HG03342 (cell line): ENCODE data around the gene MXD1.

Source experiments
- ATAC-seq: cut with Tn5 transposase; IDR thresholded peaks from one replicate; pipeline ENCODE4 v1.9.1; 2021; ENCODE audit warnings: mild to moderate bottlenecking, moderate library complexity; ENCODE audit not compliant: unreplicated experiment

Gene MXD1

DNA sequence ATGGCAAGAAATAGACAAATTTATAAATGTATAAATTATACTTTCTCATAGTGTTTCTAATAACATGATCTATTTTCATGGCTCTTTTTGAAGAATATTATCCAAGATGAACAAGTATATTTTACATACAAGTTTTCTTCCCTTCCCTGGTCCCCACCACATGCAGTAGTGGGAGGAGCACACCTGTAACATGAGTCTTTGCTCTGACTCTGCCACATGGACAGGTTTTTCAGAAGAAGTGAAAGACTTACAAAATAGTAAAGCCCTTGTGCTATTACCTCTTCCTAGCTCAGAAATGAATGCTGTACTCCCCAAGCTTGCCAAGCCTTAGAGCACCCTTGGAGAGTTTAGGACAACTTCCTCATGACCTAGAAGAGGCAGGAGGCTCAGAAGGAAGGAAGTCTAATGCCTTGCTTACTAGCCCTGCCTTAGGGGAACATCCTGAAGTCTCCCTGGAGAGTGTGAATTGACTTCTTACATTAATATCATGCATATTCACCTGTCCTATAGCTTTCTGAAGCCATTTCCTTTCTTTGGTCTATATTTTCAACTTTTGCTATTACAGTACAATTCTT is 18.4 kb downstream of the MXD1 start:
- no peak for ATAC-seq

DNA sequence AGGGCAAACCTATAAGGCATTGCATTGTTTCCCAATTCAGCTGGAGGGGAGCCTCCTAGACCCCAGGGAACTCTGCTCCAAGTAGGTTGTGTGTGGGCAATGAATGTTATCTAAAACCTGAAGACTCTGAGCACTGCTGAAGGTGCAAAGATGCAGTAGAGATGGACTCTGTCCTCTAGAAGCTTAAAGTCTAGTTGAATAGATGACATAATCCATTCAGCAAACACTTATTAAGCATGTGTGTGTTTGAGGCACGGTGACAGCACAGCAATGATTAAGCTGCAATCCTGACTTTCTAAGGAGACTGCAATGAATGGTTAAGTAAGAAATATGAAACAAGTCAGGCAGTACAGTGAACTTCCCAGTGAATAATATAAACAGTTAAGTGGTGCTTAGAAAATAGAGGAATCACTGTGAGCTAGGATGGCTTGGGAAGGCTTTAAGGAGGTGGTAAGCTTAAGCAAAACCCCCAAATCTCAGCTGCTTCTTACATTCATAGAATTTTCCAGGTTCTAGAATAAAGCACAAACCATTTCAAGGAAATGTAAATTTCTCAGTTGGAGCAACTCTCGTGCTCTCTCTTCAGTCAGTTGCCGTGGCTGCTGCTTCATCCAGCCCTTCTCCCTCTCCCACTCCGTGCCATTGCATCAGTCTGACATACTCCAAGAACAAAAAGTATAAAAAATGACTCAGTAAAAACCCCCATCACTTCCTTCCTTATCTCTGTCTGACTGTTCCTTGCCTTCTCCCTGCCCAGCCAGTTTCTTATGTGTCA is 19.1 kb downstream of the MXD1 start:
- ATAC-seq: no peak

DNA sequence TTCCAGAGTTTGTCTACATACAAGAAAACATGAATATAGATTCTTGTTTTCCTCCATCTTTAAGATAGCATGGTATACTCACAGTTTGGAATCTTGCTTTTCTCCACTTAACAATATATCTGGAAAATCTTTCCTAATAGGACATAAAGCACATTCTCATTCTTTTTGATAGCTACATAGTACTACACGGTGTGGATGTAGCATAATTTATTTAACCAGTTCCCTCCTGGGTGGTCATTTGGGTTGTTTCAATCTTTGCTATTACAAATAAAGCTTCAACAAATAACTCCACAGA is 19.7 kb downstream of the MXD1 start:
- no peak for ATAC-seq

DNA sequence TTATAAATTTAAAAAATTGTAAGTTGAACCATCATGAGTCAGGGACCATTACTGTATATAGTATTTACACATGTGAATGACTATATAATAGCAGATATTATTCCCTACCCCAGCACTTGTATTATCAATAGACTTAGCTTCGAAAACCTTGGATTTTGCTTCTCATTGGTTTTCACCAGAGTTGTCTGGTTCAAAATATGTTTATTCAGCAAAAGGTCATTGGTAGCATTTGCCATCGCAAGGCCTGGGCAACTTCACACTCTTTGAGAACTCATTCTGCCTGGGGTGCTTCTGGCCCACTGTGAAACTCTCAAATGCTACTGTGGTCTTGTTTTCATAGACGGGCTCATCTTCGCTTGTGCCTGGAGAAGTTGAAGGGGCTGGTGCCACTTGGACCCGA is 20.1 kb downstream of the MXD1 start:
- ATAC-seq: no peak

DNA sequence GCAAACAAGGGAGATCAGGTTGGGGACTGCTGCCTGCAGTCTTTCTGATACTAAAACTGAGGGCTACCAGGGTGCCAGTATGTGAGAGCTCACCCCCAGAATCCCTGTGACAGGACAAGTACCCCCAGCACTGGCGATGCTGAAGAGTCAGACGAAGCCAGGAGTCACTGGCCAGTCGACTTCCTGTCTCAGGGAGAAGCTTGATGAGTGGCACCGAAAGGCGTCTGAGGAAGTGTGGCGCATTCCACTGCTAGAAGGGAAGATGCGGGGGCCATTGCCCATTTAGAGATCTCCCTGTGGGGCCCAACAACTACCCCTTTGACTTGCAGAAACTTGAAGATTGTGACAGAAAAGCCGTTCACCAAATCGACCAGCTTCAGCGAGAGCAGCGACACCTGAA is 22.0 kb downstream of the MXD1 start:
- ATAC-seq: no peak

DNA sequence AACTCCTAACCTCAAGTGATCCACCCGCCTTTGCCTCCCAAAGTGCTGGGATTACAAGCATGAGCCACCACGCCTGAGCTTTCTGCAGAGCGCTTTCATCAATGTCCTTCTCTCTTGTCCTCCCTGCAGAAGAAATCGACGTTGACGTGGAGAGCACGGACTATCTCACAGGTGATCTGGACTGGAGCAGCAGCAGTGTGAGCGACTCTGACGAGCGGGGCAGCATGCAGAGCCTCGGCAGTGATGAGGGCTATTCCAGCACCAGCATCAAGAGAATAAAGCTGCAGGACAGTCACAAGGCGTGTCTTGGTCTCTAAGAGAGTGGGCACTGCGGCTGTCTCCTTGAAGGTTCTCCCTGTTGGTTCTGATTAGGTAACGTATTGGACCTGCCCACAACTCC is 23.1 kb downstream of the MXD1 start:
- no peak for ATAC-seq

DNA sequence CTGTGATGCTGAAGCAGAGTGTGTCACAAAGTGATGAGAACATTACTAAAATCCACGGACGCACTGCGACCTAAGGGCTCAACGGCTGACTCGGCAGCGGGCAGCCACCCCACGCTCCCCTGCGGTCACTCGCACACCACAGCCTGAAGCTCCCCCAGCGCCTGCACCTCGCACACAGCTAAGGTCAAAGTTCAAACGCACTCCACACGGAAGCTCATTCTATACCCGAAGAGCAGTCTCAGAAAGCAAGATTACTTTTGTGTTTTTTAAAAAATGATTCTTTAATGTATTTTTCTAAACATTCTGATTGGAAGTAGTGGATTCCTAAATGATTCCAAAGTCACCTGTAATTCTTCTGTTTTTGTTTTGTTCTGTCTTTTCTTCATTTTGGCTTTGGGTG is 24.8 kb downstream of the MXD1 start:
- ATAC-seq: no peak

DNA sequence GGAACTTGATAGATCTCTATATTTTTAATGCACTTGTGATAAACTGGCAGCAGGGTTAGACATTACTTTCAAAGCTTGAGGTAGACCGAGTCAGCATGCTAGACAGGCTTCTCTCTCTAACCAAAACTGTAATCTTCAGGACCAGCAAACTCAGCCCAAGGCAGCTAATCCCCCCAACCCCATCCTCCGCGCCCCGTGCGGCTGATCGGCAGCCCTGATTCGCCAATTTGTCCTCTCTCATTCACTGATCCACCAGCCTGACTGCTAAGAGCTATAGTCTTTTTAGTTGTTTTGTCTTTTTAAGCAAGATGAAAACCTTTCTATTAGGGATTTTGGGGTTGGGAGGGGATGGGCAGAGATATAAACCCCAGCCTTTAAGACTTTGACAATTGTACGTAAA is 25.8 kb downstream of the MXD1 start:
- ATAC-seq: no peak

DNA sequence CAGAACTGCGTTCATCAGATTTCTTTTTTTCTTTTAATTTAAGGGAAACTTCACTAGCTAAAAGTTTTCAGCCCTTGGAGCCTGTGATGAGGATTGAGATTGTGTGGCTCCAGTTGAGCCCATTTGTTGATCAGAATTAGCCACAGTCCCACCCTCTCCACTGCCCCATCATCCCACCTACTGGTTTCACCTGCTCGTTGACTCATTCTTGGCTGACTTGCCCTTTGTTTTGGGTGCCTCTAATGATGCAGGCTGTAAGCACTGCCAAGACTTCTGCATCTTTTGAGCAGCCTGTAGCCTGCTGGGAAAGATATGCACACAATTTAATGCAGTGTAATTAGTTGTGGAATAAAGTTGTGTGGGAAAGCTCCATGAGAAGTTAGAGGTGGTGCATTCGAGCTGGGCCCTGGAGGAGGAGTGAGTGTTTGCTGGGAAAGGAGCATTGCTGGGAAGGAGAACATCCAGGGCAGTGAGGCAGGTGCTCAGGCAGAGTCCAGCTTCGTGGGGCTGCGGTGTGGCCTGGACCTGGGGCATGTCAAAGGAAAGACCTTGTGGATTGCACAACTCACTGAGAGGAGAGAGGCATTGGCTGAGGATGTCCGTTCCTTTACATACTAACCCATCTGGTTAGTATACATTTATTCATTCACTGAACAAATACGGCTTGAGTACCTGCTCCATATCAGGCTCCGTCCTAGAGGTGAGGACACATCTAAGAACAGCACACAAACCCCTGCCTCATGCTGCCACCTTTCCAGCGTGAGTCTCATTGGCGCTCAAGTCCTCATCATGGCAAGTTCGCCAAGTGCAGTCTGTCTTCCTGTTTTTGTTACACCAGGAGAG is 28.3 kb downstream of the MXD1 start:
- ATAC-seq: no peak

DNA sequence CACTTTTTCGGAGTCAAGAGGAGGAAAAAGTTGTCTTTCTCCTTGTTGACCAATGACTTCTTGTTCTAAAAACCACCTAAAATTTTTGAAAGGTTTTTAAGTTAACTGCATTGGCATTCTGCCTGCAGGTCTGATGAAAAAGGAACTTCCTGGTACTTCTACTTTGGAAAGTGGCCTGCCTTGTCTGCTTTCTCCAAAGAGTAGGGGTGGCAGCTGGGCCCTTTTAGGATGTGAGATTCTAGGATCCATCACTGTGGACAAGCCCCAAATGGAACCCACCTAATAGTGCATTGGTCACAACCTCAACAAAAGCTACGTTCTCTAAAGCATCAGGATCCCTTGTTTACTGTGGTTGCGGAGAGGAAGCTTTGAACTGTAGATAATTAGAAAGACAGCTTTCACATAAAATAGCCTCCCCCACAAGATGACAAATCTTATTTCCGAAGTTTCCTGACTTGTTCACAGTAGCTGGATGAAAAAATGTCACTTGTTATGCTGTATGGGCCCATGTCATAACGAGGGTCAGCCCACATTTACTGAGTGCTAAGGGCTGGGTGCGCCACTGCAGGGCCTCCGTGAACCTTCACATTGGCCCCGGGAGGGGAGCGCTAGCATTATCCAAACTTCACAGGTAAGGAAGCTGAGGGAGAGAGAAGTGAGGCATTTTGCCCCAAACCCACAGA is 29.1 kb downstream of the MXD1 start:
- ATAC-seq: no peak

DNA sequence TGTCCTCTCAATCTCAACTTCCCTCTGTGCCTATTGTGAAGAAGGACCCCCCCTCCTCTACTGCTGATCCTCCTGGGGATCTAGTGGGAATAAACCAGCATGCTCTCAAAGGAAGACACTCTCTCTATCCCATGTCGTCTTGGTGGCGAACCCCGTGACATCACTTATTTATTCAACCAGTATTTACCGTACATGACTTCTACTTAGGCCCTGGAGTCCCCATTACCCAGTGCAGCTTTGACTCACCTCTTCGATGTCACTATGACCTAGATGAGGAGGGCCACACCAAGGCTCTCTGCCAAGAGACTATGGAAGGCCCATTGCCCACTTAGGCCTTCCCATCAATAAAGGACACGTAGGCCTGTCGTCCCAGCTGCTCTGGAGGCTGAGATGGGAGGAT is 29.8 kb downstream of the MXD1 start:
- no peak for ATAC-seq

DNA sequence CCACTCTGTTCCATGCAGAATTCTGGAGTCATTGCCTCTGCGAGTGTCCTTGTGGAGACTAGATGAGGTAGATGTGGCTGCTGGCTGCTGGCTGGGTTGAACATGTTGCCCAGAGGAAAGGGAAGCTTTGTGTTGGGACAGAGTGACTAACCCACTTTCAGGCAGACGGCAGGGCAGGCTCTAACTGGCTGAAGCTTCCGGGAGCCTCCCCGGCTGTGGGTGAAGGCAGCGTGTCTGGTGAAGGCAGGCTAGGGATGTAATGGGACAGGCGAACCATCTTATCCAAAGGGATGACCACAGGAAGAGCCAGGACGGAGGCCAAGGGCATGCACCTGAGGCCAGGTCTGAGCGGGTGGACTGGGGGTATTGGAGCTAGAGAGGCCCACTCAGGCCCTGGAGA is 30.5 kb downstream of the MXD1 start:
- no peak for ATAC-seq

DNA sequence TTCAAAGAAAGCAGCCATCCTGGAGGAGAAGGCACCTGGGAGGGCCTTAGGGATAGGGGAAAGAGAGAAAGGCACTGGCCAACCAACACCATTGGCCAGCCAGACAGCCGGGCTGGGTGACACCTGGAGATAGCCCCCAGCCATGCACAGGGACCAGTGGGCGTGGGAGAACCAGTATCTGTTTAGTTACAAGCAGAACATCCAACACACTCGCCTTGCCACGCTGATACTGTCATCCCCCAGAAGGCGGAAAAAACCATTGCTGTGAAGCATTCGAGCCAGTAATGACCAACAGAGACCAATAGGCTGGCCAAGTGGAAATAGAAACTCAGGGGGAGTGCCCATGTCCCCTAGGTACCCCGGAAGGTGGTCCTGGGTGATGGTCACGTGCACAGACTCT is 31.0 kb downstream of the MXD1 start:
- ATAC-seq: no peak

DNA sequence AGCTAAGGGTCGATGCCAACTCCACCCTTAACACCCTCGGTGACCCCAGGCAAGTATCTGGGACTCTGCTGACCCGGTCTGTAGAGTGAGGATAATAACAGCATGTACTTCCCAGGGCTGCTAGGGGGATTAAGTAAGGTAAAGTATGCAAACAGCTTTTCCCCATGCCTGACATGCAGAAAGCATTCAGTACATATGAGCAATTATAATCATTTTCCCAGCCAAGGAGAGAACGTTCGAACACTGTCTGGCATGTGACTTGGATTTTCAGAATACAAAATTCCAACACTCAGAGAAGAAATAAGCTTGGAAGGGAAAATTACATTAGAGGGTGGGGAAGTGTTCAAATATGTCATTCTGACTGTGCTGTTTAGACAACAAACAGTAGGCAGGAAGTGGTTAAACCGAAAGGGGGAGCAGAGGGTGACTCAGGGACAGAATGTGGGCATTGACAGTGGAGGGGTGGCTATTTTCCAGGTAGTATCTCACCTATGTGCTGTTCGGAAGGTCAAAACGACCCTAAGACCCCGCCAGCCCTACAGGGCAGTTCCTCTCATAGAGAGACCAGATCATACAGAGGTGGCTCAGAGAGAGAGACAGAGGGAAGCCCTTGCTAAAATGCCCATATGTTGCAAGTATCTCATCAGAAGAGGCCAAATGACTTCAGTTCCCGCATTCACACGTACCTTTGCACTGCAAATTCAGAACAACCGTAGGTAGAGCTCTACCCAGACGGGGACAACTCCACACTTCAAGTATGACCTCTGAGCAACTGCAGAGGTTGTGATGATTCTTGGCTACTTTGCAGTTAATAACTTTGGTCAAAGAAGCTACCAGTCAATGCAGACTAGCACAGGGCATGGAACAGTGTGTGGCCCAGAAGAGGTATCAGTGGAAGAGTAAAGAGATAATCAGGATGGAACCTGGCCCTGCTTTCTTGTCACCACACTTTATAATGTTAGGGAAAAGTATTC is 31.7 kb downstream of the MXD1 start:
- ATAC-seq: peak; percentile 90

DNA sequence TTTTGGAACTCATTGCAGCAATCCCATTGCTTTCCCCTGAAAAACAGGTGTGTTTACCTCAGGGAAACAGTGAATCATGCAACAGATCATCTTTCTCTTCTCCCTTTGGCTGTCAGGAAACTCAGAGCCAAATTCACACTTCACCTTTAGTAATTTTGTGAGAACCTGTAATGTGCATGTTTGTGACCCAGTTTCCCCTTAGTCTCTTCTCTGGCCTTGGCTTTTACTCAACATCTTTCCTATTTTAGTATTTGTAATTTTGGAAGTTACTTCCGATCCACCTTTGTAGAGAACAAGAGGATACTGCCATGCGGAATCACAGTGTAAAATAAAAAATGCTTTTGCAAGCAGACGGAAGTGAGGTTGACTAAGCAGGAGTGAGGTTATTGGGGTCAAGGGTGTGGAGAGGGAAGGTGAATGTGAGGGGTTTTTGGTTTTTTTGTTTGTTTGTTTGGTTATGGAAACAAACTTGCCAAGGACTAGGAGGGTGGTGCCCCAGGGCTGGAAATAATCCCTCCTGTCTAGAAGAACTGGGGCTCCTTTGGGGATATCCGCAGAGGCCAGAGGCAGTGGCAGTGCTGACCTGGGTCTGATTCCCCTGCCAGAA is 32.5 kb downstream of the MXD1 start:
- ATAC-seq: no peak

DNA sequence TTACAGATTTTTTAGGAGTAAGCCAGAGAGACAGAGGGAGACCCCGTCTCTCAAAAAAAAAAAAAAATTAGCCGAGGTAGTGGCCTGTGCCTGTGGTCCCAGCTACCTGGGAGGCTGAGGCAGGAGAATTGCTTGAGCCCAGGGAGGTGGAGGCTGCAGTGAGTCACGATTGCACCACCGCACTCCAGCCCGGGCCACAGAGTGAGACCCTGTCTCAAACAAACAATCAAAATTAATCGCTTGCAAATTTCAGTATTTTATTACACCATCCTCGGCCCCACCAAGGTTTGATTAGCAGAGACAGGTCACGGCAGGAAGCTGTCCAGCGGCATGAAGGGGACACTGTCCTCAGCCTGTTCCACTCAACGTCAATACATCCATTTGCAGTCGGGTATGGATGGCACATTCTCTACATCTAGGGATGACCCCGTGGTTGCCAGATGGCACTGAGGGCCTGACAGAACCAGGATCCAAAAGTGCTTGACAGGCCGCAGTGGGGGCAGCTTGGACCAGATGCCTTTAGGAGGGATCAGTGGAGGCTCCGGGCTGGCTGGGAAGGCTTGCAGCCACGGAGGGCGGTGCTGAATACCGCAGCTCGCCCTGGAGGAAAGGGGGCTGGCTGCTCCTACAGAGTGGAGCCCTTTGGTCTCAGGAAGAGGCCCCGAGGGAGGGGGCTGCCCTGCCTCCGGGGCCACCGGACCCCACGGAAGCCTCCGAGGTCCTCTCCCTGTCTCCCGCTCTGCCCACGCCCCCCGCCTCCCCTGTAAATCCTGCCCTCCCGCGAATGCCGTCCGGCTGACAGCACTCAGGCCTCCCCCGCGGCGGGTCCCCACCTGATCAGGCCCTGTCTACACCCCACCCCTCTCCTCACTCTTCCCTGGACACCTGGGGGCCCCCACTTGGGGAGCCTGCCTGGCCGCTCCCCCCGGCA is 33.4 kb downstream of the MXD1 start:
- ATAC-seq: no peak

DNA sequence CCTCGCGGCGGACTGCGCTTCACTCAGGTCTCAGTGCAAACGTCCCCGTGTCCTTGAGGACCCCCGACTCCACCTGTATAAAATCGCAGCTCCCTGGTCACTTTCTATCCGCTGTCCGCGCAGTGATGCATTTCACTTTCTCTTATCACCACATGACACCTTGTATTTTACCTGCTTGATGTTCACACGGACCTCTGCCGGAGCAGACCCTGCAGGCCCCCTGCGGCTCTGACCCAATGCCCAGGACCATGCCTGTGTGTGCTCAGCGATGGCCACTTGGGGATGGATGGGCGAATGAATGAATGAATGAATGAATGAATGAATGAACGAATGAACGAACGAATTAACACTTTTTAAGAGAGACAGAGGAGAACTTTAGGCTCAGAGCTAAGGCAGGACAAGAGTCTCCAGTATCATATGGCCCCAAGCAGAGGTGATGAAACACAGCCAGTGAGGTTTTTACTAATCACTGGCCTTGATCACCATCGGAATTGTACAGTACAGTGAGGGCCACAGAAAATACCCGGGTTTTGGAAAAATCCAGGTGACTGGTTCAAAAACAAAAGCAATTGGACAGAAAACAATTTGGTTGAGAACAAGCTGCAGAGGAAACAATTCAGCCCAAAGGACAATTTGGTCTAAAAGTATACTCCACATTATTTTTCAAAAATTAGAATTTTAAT is 34.2 kb downstream of the MXD1 start:
- no peak for ATAC-seq

DNA sequence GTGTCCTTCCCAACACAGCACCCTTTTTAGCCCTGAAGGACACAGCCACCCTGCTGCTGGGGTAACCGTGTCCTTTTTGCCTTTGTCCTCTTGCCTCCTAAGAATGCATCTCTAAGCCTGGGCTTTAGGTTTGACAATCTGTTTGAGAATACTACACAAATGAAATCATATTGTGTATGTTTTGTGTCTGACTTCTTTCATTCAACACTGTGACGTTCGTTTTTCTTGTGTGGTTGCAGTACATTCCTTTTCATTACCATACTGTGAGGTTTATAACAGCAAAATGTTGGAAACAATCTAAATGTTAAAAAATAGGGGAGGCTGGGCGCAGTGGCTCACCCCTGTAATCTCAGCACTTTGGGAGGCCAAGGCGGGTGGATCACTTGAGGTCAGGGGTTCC is 35.3 kb downstream of the MXD1 start:
- ATAC-seq: no peak
